Stomach (tissue), 9 donors: ENCODE data around the gene IPO9. TPM values are rescaled to one million over a fixed set of nuclear protein-coding genes. Genes with fewer than 3 reads are reported as not detected.

Experiments
- DNase-seq, 2 donors: peaks; one replicate each; pipeline versions ENCODE4 v3.0.0 to v3.0.0-alpha.2; 2013 to 2019
- H3K27ac ChIP-seq, 5 donors: fragments of 200-600 bp in 4 of 5; sonication (generic) in 4 of 5; one replicate each; pipeline ENCODE4 v1.5.1; 2013 to 2019; ENCODE audit warnings: mild to moderate bottlenecking in 1 of 5, moderate library complexity in 1 of 5
- H3K27me3 ChIP-seq, 3 donors: fragments of 200-600 bp; sonication (generic); one replicate each; pipeline ENCODE4 v1.5.1; 2017 to 2019; ENCODE audit warnings: mixed run types in 1 of 3
- H3K36me3 ChIP-seq, 4 donors: fragments of 200-600 bp; sonication (generic); 1 replicate in 3 of 4; 2 replicates in 1 of 4; pipeline ENCODE4 v1.5.1; 2016 to 2019
- H3K4me1 ChIP-seq, 4 donors: fragments of 200-600 bp; sonication (generic); one replicate each; pipeline ENCODE4 v1.5.1; 2016 to 2019
- H3K4me3 ChIP-seq, 4 donors: fragments of 200-600 bp; sonication (generic) in 3 of 4; one replicate each; pipeline ENCODE4 v1.5.1; 2016 to 2019; ENCODE audit warnings: mild to moderate bottlenecking in 1 of 4
- H3K9me3 ChIP-seq, 4 donors: fragments of 200-600 bp; sonication (generic); one replicate each; pipeline ENCODE4 v1.5.1; 2016 to 2019
- CTCF ChIP-seq, 7 experiments: fragments of 450-650 bp in 4 of 7; fragments of 200-600 bp in 3 of 7; sonication (generic) in 3 of 7; IDR thresholded peaks; one replicate each; pipeline ENCODE4 v1.5.1; 2016 to 2019; ENCODE audit warnings: antibody characterized with exemption in 7 of 7, control low read depth in 2 of 7, mild to moderate bottlenecking in 1 of 7
- EP300 ChIP-seq: sonication (generic); formaldehyde crosslinking; IDR thresholded peaks from one replicate; pipeline ENCODE4 v1.6.1; 2017; ENCODE audit warnings: antibody characterized with exemption
- POLR2A ChIP-seq, 4 donors: fragments of 450-650 bp; IDR thresholded peaks; one replicate each; pipeline ENCODE4 v1.6.1; 2016; ENCODE audit warnings: antibody characterized with exemption in 4 of 4, control low read depth in 2 of 4, mild to moderate bottlenecking in 1 of 4, moderate library complexity in 1 of 4
- POLR2AphosphoS5 ChIP-seq, 3 donors: sonication (generic); formaldehyde crosslinking; IDR thresholded peaks; one replicate each; pipeline ENCODE4 v1.6.1; 2016; ENCODE audit warnings: antibody characterized with exemption in 3 of 3
- WGBS, 5 donors: extraction: QIAGEN DNeasy Blood & Tissue Kit in 3 of 5; methylation state at CpG; one replicate each; pipeline versions ENCODE4 v1.1.5 to v1.1.7; 2013 to 2018; 5-methylcytosine and 5-hydroxymethylcytosine counted together
- intact Hi-C: fragments of 100-400 bp; cut with DNase I; formaldehyde crosslinking; loops from one replicate; pipeline ENCODE4 v1.15.1; 2023; ENCODE audit warnings: low total_unique reads
- polyA plus RNA-seq, 3 donors: library from polyadenylated mRNA; stranded (reverse); fragments of 200-250 nt; gene quantifications; one replicate each; pipeline ENCODE4 v1.2.3, GENCODE V29; 2013
- total RNA-seq, 5 donors: library from RNA; depleted of rRNA; stranded (reverse); fragments of >200 nt; gene quantifications; one replicate each; pipeline versions ENCODE4 v1.1.0 to v1.2.3, GENCODE V29; 2014 to 2016
- donor health status: healthy with polysubstance abuse.
- donor health status: Bipolar disorder and iron deficiency.
- donor health status: healthy.

Gene IPO9
- total and polyA plus RNA-seq, 8 donors: 5.2 to 27.9 (median 12.1) TPM

- Histone ChIP-seq H3K27me3 (no peaks in the 10 kb centered on the region), H3K36me3 (peaks cover 0 to 11% (median 2%) of the 10 kb centered on the region in 4 donors), H3K9me3 (no peaks in the 10 kb centered on the region), H3K4me3 (no peak overlapping the region), H3K4me1 (peaks cover 10 to 79% (median 50%) of the 10 kb centered on the region in 4 donors), H3K27ac (peak overlapping the region; percentile 41 to 90 (median 86))
- intact Hi-C loops: no loop called here
- no peak for DNase-seq
- TF ChIP-seq POLR2AphosphoS5 (IDR thresholded peaks at IDR 0.05) (no peak), POLR2A (IDR thresholded peaks at IDR 0.05) (no peak), CTCF (IDR thresholded peaks at IDR 0.05) (no peak), EP300 (no peak)
- WGBS, 5 donors: 69 to 84% (median 77%) methylated on average over 5 of the region's 5 CpGs
These were observed 89.4 kb downstream of the IPO9 start for GRCh38 chr1:201918343-201918742.

- 85 to 94% (median 90%) methylated on average over 3 of the region's 3 CpGs for WGBS, 5 donors
- no peak for DNase-seq
- TF ChIP-seq POLR2A (IDR thresholded peaks at IDR 0.05) (no peak), POLR2AphosphoS5 (IDR thresholded peaks at IDR 0.05) (no peak), CTCF (IDR thresholded peaks at IDR 0.05) (no peak), EP300 (no peak)
- Histone ChIP-seq H3K4me1 (peaks cover 0 to 60% (median 35%) of the 10 kb centered on the region in 4 donors), H3K36me3 (peaks cover 0 to 11% (median 2%) of the 10 kb centered on the region in 4 donors), H3K27me3 (no peaks in the 10 kb centered on the region), H3K27ac (peak overlapping the region in 4 of 5 donors; percentile 20 to 90 (median 27)), H3K9me3 (no peaks in the 10 kb centered on the region), H3K4me3 (no peak overlapping the region)
- intact Hi-C loops: no loop called here
These were observed 93.1 kb downstream of the IPO9 start for GRCh38 chr1:201921952-201922558.

- Histone ChIP-seq H3K9me3 (no peaks in the 10 kb centered on the region), H3K4me3 (no peak overlapping the region), H3K27ac (peak overlapping the region in 4 of 5 donors; percentile 38 to 73 (median 54)), H3K36me3 (peaks cover 0 to 18% (median 8%) of the 10 kb centered on the region in 4 donors), H3K27me3 (no peaks in the 10 kb centered on the region), H3K4me1 (peaks cover 0 to 34% (median 12%) of the 10 kb centered on the region in 4 donors)
- WGBS, 5 donors: 73 to 86% (median 81%) methylated on average over 2 of the region's 2 CpGs
- no peak for DNase-seq
- intact Hi-C loops: no loop called here
- no peak for TF ChIP-seq POLR2AphosphoS5 (IDR thresholded peaks at IDR 0.05)
- TF ChIP-seq POLR2A (IDR thresholded peaks at IDR 0.05): no peak
- no peak for TF ChIP-seq EP300
- TF ChIP-seq CTCF (IDR thresholded peaks at IDR 0.05): no peak
These were observed 96.3 kb downstream of the IPO9 start for GRCh38 chr1:201925301-201925567.

GRCh38 chr1:201925981-201926645 is 97.2 kb downstream of the IPO9 start:
- peak in 1 of 2 donors; percentile 54 for DNase-seq
- TF ChIP-seq EP300 (no peak), CTCF (IDR thresholded peaks at IDR 0.05) (no peak), POLR2AphosphoS5 (IDR thresholded peaks at IDR 0.05) (no peak), POLR2A (IDR thresholded peaks at IDR 0.05) (no peak)
- peak overlapping the region in 4 of 5 donors; percentile 38 to 73 (median 62) for H3K27ac ChIP-seq
- no peak overlapping the region for H3K4me3 ChIP-seq
- intact Hi-C loops: no loop called here
- peaks cover 0 to 24% (median 5%) of the 10 kb centered on the region in 4 donors for H3K36me3 ChIP-seq
- no peaks in the 10 kb centered on the region for H3K27me3 ChIP-seq
- peaks cover 0 to 37% (median 10%) of the 10 kb centered on the region in 4 donors for H3K4me1 ChIP-seq
- 52 to 74% (median 68%) methylated on average over 5 of the region's 5 CpGs for WGBS, 5 donors
- H3K9me3 ChIP-seq: no peaks in the 10 kb centered on the region
